Measurements from ENCODE around the gene PRIM2.
"Not testable (repeated sequence)": the region's sequence is repeated elsewhere in the genome, so short reads cannot be mapped to it uniquely, and the experiment has no call there.

GRCh38 chr6:57659794-57660193 lies 342.4 kb downstream of the PRIM2 start:
- TF ChIP-seq, protein P1, sequence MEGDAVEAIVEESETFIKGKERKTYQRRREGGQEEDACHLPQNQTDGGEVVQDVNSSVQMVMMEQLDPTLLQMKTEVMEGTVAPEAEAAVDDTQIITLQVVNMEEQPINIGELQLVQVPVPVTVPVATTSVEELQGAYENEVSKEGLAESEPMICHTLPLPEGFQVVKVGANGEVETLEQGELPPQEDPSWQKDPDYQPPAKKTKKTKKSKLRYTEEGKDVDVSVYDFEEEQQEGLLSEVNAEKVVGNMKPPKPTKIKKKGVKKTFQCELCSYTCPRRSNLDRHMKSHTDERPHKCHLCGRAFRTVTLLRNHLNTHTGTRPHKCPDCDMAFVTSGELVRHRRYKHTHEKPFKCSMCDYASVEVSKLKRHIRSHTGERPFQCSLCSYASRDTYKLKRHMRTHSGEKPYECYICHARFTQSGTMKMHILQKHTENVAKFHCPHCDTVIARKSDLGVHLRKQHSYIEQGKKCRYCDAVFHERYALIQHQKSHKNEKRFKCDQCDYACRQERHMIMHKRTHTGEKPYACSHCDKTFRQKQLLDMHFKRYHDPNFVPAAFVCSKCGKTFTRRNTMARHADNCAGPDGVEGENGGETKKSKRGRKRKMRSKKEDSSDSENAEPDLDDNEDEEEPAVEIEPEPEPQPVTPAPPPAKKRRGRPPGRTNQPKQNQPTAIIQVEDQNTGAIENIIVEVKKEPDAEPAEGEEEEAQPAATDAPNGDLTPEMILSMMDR (IDR thresholded peaks at IDR 0.05), result not testable (repeated sequence)
- not testable (repeated sequence) for TF ChIP-seq POLR2A (IDR thresholded peaks at IDR 0.05)

All from Peyer's patch (tissue), 4 donors.